GM21737 (cell line): ENCODE results near the gene LAPTM5.

Source experiments
- ATAC-seq: cut with Tn5 transposase; IDR thresholded peaks from one replicate; pipeline ENCODE4 v1.9.1; 2021; ENCODE audit warnings: mild to moderate bottlenecking, moderate library complexity; ENCODE audit not compliant: unreplicated experiment

The LAPTM5 gene

DNA sequence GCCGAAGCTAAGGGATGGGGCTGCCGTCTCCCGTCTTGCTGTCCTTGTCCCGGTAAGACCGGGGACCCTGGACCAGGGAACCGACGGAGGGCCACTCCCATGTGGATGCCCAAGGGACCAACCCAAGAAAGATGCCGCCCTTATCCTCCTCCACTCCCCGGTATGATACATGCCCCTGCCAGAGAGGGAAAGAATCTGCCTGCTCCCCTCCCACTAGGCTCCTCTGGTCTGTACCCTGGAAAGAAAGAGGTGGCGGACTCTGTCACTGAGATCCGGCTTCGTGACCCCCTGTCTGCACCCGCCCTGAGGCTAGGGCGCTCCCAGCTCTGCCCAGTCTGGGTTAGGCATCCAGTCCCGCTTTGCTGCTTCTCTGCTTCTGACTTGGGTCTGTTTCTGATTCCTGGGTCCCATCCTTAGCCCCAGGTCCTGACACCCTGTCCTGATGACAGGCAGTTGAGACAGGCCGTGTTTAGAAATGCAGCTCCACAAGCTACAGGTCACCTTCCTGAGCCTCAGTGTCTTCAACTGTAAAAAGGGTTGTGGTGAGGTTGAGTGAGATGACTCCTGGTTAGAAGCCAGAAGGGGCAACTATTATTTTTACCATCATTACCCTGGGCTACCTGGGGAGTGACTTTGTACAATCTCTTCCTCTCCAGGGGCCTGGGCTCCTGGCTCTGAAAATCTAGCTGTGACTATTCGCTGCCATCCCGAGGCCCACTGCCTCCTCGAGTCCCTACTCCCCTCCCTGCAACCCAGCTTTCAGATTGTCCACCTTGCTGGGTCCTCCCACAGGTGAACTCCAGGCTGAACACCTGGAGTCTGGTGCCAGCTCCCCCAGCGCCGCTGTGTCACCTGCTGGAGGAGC, 37.9 kb downstream of the LAPTM5 start:
- ATAC-seq: no peak

- ATAC-seq: peak; percentile 49
Observed at GRCh38 chr1:30718636-30719405, 38.8 kb downstream of the LAPTM5 start.

DNA sequence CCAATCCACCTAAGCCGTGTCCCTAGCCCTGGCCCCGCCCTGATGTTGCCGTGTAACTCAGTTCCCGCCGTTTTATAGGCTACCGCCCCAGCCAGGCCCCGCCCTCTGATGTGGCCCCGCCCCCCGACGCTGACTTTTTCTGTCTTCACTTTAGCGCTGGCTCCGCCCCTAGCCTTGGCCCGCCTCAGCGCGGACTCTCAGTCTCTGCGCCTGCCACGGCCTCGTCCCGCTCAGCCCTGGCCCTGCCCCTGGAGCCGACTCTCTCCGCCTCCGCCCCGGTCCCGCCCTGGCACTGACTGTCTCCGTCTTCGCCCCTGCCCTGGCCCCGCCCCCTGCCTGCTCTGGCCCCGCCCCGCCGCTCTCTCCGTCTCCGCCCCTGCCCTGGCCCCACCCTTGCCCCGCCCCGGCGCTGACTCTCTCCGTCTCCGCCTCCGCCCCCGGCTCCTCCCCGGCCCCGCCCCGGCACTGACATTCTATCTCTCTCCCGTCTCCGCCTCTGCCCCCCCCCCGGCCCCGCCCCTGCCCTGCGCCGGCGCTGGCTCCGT, 39.4 kb downstream of the LAPTM5 start:
- ATAC-seq: peak; percentile 83

DNA sequence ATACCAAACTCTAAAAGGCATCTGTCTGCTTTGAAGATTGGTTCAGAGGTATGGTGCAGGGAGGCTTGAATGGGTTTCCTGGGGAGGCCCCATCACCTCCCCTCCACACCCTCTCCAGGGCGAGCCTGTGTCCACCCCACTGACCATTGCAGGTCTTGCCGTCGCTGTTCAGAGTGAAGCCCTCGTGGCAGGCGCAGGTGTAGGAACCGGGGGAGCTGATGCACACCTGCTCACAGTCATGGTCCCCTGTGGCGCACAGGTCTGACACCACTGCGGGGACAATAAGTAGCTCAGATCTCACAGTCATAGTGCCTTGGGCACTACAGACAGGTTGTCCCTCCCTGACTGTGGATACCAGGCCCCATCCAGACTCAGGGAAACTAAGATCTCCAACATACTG, 40.9 kb downstream of the LAPTM5 start:
- no peak for ATAC-seq

GRCh38 chr1:30715886-30716285, 41.7 kb downstream of the LAPTM5 start:
- no peak for ATAC-seq

- no peak for ATAC-seq
Observed at GRCh38 chr1:30715216-30715615, 42.4 kb downstream of the LAPTM5 start.

DNA sequence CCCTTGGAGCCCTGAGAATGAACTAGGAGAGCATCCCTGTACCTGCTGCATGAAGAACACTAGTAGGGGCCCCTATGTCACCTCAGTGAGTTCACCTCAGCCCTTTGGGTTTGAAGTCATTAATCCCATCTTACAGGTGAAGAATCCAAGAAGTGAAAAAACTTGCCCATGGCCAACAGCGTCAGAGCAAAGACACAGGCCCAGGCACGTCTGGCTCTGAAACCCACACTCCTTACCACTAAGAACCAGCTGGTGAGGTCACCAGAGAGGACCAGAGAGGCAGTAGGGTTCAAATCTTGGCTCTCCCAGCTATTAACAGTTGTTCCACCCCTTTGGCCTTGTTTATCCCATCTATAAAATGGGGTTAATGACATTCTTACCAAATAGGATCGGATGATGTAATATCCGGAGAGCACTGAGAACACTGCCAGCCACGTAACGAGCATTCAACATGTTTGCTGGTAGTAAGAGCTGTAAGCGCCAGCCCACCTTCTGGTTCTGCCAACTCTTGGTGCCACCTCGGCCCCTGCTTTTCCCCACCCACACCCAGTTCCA, 43.0 kb downstream of the LAPTM5 start:
- no peak for ATAC-seq

- ATAC-seq: no peak
Observed at GRCh38 chr1:30714025-30714424, 43.5 kb downstream of the LAPTM5 start.

GRCh38 chr1:30713311-30713710, 44.3 kb downstream of the LAPTM5 start:
- no peak for ATAC-seq

GRCh38 chr1:30712583-30712982, 45.0 kb downstream of the LAPTM5 start:
- ATAC-seq: no peak

- no peak for ATAC-seq
Observed at GRCh38 chr1:30710407-30710806, 47.2 kb downstream of the LAPTM5 start.

DNA sequence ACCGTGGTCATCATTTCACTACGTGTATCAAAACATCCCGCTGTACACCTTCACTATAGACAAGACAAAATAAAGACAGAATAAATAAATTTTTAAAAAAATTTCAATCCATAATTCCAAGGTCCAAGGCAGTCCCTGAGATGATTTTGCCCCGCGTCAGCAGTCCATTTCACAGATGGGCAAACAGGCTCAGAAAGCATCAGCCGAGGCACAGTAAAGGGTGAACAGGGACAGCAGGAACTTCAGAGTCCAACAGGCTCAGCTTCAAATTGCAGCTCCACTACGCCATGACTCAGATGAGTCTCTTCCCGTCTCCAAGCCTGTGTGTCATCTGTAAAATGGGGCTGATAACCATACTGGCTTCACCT, 49.2 kb downstream of the LAPTM5 start:
- no peak for ATAC-seq

GRCh38 chr1:30707412-30708360, 49.9 kb downstream of the LAPTM5 start:
- no peak for ATAC-seq

GRCh38 chr1:30706528-30706927, 51.0 kb downstream of the LAPTM5 start:
- no peak for ATAC-seq

GRCh38 chr1:30705698-30706097, 51.9 kb downstream of the LAPTM5 start:
- ATAC-seq: no peak

- no peak for ATAC-seq
Observed at GRCh38 chr1:30704765-30705509, 52.6 kb downstream of the LAPTM5 start.

DNA sequence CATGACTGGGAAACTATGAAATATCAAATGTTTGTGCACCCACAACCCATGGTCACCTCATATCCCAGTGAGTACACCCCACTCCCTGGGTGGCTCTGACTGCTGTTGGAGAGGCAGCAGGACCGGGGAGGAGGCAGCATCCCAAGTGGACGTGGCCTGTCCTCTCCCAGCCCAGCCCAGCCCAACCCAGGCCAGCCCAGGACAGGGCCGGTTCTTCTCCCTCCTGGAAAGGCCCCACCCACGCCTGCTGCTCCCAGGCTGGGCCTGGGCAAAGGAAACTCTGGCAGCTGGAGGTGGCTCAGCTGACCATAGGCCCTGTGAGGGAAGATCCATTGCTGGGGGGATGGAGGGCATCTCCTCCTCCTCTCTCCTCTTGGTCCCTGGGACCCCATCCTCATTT, 53.3 kb downstream of the LAPTM5 start:
- no peak for ATAC-seq

- ATAC-seq: no peak
Observed at GRCh38 chr1:30702823-30703222, 54.8 kb downstream of the LAPTM5 start.

- no peak for ATAC-seq
Observed at GRCh38 chr1:30701258-30701633, 56.3 kb downstream of the LAPTM5 start.
